Spleen (tissue), 11 donors: ENCODE measurements around the gene METTL26. TPM values are rescaled to one million over a fixed set of nuclear protein-coding genes. Genes with fewer than 3 reads are reported as not detected.
A peak's percentile ranks its signal among the peaks of the same experiment; 100 is the strongest.

Experiments used
- DNase-seq: peaks from one replicate; pipeline ENCODE4 v3.0.0-alpha.2; 2020
- H3K27ac ChIP-seq, 8 donors: fragments of 200-600 bp; sonication (generic) in 7 of 8; 1 replicate in 4 of 8; 2 replicates in 4 of 8; pipeline versions ENCODE4 v1.5.0 to v1.8.0; 2016 to 2021; ENCODE audit warnings: inconsistent platforms in 4 of 8, mild to moderate bottlenecking in 4 of 8, moderate library complexity in 1 of 8
- H3K27me3 ChIP-seq, 7 donors: fragments of 200-600 bp; sonication (generic) in 6 of 7; replicated peaks in 1 of 7; 1 replicate in 4 of 7; 2 replicates in 3 of 7; pipeline versions ENCODE4 v1.5.0 to v1.8.0; 2016 to 2021; ENCODE audit warnings: inconsistent platforms in 3 of 7, mild to moderate bottlenecking in 1 of 7
- H3K36me3 ChIP-seq, 6 donors: fragments of 200-600 bp; sonication (generic) in 5 of 6; 1 replicate in 4 of 6; 2 replicates in 2 of 6; pipeline versions ENCODE4 v1.5.0 to v1.8.0; 2016 to 2021; ENCODE audit warnings: inconsistent platforms in 2 of 6
- H3K4me1 ChIP-seq, 6 donors: fragments of 200-600 bp; sonication (generic) in 5 of 6; 1 replicate in 3 of 6; 2 replicates in 3 of 6; pipeline versions ENCODE4 v1.5.0 to v1.8.0; 2016 to 2021; ENCODE audit warnings: inconsistent platforms in 3 of 6
- H3K4me3 ChIP-seq, 8 donors: fragments of 200-600 bp; sonication (generic) in 7 of 8; 1 replicate in 4 of 8; 2 replicates in 4 of 8; pipeline versions ENCODE4 v1.5.0 to v1.8.0; 2016 to 2021; ENCODE audit warnings: inconsistent platforms in 4 of 8, mild to moderate bottlenecking in 4 of 8, moderate library complexity in 2 of 8
- H3K9me3 ChIP-seq, 8 donors: fragments of 200-600 bp; sonication (generic) in 7 of 8; 1 replicate in 4 of 8; 2 replicates in 4 of 8; pipeline versions ENCODE4 v1.5.0 to v1.8.0; 2016 to 2021; ENCODE audit warnings: inconsistent platforms in 4 of 8
- POLR2A ChIP-seq, 3 donors: fragments of 450-650 bp; IDR thresholded peaks; one replicate each; pipeline ENCODE4 v1.5.1; 2017; ENCODE audit warnings: antibody characterized with exemption in 3 of 3, mild to moderate bottlenecking in 1 of 3
- POLR2AphosphoS5 ChIP-seq, 3 donors: sonication (generic); formaldehyde crosslinking; IDR thresholded peaks; one replicate each; pipeline ENCODE4 v1.5.1; 2017; ENCODE audit warnings: antibody characterized with exemption in 3 of 3
- WGBS, 5 donors: extraction: QIAGEN DNeasy Blood & Tissue Kit in 3 of 5; methylation state at CpG; one replicate each; pipeline versions ENCODE4 v1.1.5 to v1.1.7; 2013 to 2018; 5-methylcytosine and 5-hydroxymethylcytosine counted together
- intact Hi-C: fragments of 100-400 bp; cut with DNase I; formaldehyde crosslinking; loops from one replicate; pipeline ENCODE4 v1.15.0; 2023; ENCODE audit warnings: low total_unique reads
- polyA plus RNA-seq, 3 donors: library from polyadenylated mRNA; stranded (reverse); fragments of 200-250 nt; gene quantifications; one replicate each; pipeline ENCODE4 v1.2.1, GENCODE V29; 2013
- total RNA-seq, 7 donors: library from RNA; depleted of rRNA in 3 of 7; stranded (reverse); fragments of >200 nt in 3 of 7; fragmentation: NEBNext Ultra II Directional in 4 of 7; extraction: Animal tissue kit (Norgen Biotek cat#: 25700) in 4 of 7; gene quantifications; one replicate each; pipeline versions ENCODE4 v1.1.0 to v1.2.1, GENCODE V29; 2016 to 2021
- TF ChIP-seq, protein P1 (sequence below), 11 experiments: fragments of 200-600 bp in 7 of 11; fragments of 450-650 bp in 4 of 11; sonication (generic) in 4 of 11; IDR thresholded peaks in 8 of 11; conservative IDR thresholded peaks in 3 of 11; 1 replicate in 7 of 11; 2 replicates in 4 of 11; pipeline versions ENCODE4 v1.4.0 to v1.8.0; 2016 to 2021; ENCODE audit warnings: antibody characterized with exemption in 11 of 11, inconsistent platforms in 4 of 11, mild to moderate bottlenecking in 1 of 11
- donor health status: healthy with polysubstance abuse.
- donor health status: DM: no; HTN: no; CAD: no; lungs with moderate emphysema.
- donor health status: DM: no; HTN: no; CAD: no.
- donor health status: Bipolar disorder and iron deficiency.
- donor health status: healthy.
- donor health status: DM: no; HTN: no; CAD: no.
- donor health status: DM: yes; HTN: yes; CAD: no.

The METTL26 gene
- total and polyA plus RNA-seq, 10 donors, result 39.6 to 165 (median 59.4) TPM

- intact Hi-C loops, result no loop called here
- peak; percentile 65 for DNase-seq
- H3K9me3 ChIP-seq, result no peaks in the 10 kb centered on the region
- H3K36me3 ChIP-seq, result peaks cover 0 to 72% (median 49%) of the 10 kb centered on the region in 6 donors
- H3K27me3 ChIP-seq, result peaks cover 0 to 13% (median 0%) of the 10 kb centered on the region in 7 donors
- H3K27ac ChIP-seq, result peak overlapping the region in 5 of 8 donors; percentile 14 to 48 (median 30)
- TF ChIP-seq POLR2AphosphoS5 (IDR thresholded peaks at IDR 0.05) (peak in 2 of 3 donors; percentile 29 to 63), POLR2A (IDR thresholded peaks at IDR 0.05) (no peak)
- WGBS, 5 donors, result 35 to 56% (median 41%) methylated on average over 4 to 29 of the region's 29 CpGs
- H3K4me1 ChIP-seq, result peaks cover 6 to 52% (median 28%) of the 10 kb centered on the region in 6 donors
- no peak overlapping the region for H3K4me3 ChIP-seq
Observed at GRCh38 chr16:630249-630814, 5.8 kb downstream of the METTL26 start.

- DNase-seq, result peak; percentile 67
- 46 to 74% (median 56%) methylated on average over 5 to 11 of the region's 11 CpGs for WGBS, 5 donors
- TF ChIP-seq POLR2AphosphoS5 (IDR thresholded peaks at IDR 0.05) (no peak), POLR2A (IDR thresholded peaks at IDR 0.05) (no peak)
- TF ChIP-seq, protein P1, sequence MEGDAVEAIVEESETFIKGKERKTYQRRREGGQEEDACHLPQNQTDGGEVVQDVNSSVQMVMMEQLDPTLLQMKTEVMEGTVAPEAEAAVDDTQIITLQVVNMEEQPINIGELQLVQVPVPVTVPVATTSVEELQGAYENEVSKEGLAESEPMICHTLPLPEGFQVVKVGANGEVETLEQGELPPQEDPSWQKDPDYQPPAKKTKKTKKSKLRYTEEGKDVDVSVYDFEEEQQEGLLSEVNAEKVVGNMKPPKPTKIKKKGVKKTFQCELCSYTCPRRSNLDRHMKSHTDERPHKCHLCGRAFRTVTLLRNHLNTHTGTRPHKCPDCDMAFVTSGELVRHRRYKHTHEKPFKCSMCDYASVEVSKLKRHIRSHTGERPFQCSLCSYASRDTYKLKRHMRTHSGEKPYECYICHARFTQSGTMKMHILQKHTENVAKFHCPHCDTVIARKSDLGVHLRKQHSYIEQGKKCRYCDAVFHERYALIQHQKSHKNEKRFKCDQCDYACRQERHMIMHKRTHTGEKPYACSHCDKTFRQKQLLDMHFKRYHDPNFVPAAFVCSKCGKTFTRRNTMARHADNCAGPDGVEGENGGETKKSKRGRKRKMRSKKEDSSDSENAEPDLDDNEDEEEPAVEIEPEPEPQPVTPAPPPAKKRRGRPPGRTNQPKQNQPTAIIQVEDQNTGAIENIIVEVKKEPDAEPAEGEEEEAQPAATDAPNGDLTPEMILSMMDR (IDR thresholded peaks at IDR 0.05 in 8 of 11, conservative IDR thresholded peaks at IDR 0.05 in 3 of 11), result no peak
- H3K4me1 ChIP-seq, result peaks cover under 1 to 47% (median 23%) of the 10 kb centered on the region in 6 donors
- peaks cover 0 to 13% (median 0%) of the 10 kb centered on the region in 7 donors for H3K27me3 ChIP-seq
- peak overlapping the region in 5 of 8 donors; percentile 14 to 48 (median 39) for H3K27ac ChIP-seq
- no peak overlapping the region for H3K4me3 ChIP-seq
- H3K9me3 ChIP-seq, result no peaks in the 10 kb centered on the region
- peaks cover 0 to 74% (median 51%) of the 10 kb centered on the region in 6 donors for H3K36me3 ChIP-seq
- intact Hi-C loops, result no loop called here
Observed at GRCh38 chr16:629833-630248, 6.3 kb downstream of the METTL26 start.

- intact Hi-C loops, result no loop called here
- TF ChIP-seq POLR2A (IDR thresholded peaks at IDR 0.05) (no peak), POLR2AphosphoS5 (IDR thresholded peaks at IDR 0.05) (peak in 1 of 3 donors; percentile 22)
- Histone ChIP-seq H3K27ac (peak overlapping the region in 4 of 8 donors; percentile 25 to 48 (median 44)), H3K9me3 (no peaks in the 10 kb centered on the region), H3K36me3 (peaks cover 0 to 71% (median 51%) of the 10 kb centered on the region in 6 donors), H3K4me1 (peaks cover 0 to 42% (median 19%) of the 10 kb centered on the region in 6 donors), H3K4me3 (no peak overlapping the region), H3K27me3 (peaks cover 0 to 13% (median 0%) of the 10 kb centered on the region in 7 donors)
- WGBS, 5 donors, result 77 to 85% (median 82%) methylated on average over 17 to 29 of the region's 29 CpGs
- DNase-seq, result peak; percentile 72
Observed at GRCh38 chr16:629185-629832, 6.8 kb downstream of the METTL26 start.

- peak overlapping the region in 3 of 8 donors; percentile 39 to 48 (median 48) for H3K27ac ChIP-seq
- H3K4me1 ChIP-seq, result peaks cover 0 to 38% (median 18%) of the 10 kb centered on the region in 6 donors
- no peaks in the 10 kb centered on the region for H3K9me3 ChIP-seq
- WGBS, 5 donors, result 91 to 95% (median 94%) methylated on average over 19 to 33 of the region's 33 CpGs
- peak; percentile 76 for DNase-seq
- peaks cover 0 to 13% (median 0%) of the 10 kb centered on the region in 7 donors for H3K27me3 ChIP-seq
- peaks cover 0 to 63% (median 45%) of the 10 kb centered on the region in 6 donors for H3K36me3 ChIP-seq
- intact Hi-C loops, result no loop called here
- TF ChIP-seq POLR2AphosphoS5 (IDR thresholded peaks at IDR 0.05), result no peak
- no peak for TF ChIP-seq POLR2A (IDR thresholded peaks at IDR 0.05)
- no peak overlapping the region for H3K4me3 ChIP-seq
Observed at GRCh38 chr16:628321-629061, 7.6 kb downstream of the METTL26 start.

DNA sequence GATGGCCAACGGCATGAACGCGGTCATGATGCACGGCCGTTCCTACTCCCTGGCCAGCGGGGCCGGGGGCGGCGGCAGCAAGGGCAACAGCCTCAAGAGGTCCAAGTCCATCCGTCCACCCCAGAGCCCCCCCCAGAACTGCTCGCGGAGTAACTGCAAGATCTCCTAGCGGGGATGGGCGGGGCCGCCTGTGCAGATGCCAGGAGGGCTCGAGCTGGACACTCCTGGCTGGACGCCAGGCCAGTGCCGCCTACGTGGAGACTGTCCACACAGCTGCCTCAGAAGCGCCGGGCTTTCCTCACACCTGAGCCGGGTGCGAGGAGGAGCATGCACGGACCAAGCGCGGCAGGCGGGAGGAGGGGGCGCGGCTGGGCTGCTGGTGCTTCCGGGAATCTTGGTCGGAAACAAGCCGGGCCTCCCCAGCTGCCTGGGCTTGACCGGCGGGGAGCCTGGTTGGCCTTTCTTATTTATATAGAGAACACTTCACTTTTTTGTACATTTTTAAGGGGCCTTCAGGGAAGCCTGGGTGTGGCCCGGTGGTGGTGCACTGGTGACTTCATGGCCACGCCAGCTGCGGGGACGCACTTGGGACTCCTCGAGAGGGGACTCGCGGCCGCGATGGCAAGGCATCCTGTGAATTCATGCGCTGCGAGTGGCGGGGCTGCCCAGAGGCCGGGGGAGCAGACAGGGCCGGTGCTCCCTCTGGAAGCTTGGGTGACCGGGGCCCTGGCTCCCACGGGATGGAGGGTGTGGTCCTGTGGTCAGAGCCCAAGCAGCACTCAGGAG is 8.5 kb downstream of the METTL26 start:
- Histone ChIP-seq H3K27ac (no peak overlapping the region), H3K4me1 (peaks cover 0 to 36% (median 18%) of the 10 kb centered on the region in 6 donors), H3K9me3 (no peaks in the 10 kb centered on the region), H3K27me3 (peaks cover 0 to 13% (median 0%) of the 10 kb centered on the region in 7 donors), H3K4me3 (no peak overlapping the region), H3K36me3 (peaks cover 0 to 54% (median 36%) of the 10 kb centered on the region in 6 donors)
- TF ChIP-seq, protein P1 (IDR thresholded peaks at IDR 0.05 in 8 of 11, conservative IDR thresholded peaks at IDR 0.05 in 3 of 11), result no peak
- no peak for TF ChIP-seq POLR2A (IDR thresholded peaks at IDR 0.05)
- no peak for TF ChIP-seq POLR2AphosphoS5 (IDR thresholded peaks at IDR 0.05)
- DNase-seq, result peak; percentile 74
- 89 to 94% (median 91%) methylated on average over 38 to 50 of the region's 50 CpGs for WGBS, 5 donors
- intact Hi-C loops, result no loop called here
